PC-3 (cell line): Measurements from ENCODE around the gene GRIN2D.

ENCODE experiments used
- EZH2 ChIP-seq: fragments of 300-600 bp; sonication (generic); IDR thresholded peaks from one replicate; pipeline ENCODE4 v1.6.1; 2017; ENCODE audit warnings: antibody characterized with exemption, mild to moderate bottlenecking, low read length; ENCODE audit not compliant: unreplicated experiment
- EZH2phosphoT487 ChIP-seq: fragments of 300-600 bp; sonication (generic); IDR thresholded peaks from 2 replicates; pipeline ENCODE4 v1.6.1; 2018; ENCODE audit warnings: mild to moderate bottlenecking, antibody characterized with exemption, low read length, borderline replicate concordance
- TF ChIP-seq, protein P1 (sequence below): fragments of 300-600 bp; sonication (generic); conservative IDR thresholded peaks from 2 replicates; pipeline ENCODE4 v1.5.1; 2017; ENCODE audit warnings: antibody characterized with exemption, low read depth, mild to moderate bottlenecking, low read length

GRCh38 chr19:48405850-48406249 lies 12.4 kb downstream of the GRIN2D start:
- TF ChIP-seq, protein P1, sequence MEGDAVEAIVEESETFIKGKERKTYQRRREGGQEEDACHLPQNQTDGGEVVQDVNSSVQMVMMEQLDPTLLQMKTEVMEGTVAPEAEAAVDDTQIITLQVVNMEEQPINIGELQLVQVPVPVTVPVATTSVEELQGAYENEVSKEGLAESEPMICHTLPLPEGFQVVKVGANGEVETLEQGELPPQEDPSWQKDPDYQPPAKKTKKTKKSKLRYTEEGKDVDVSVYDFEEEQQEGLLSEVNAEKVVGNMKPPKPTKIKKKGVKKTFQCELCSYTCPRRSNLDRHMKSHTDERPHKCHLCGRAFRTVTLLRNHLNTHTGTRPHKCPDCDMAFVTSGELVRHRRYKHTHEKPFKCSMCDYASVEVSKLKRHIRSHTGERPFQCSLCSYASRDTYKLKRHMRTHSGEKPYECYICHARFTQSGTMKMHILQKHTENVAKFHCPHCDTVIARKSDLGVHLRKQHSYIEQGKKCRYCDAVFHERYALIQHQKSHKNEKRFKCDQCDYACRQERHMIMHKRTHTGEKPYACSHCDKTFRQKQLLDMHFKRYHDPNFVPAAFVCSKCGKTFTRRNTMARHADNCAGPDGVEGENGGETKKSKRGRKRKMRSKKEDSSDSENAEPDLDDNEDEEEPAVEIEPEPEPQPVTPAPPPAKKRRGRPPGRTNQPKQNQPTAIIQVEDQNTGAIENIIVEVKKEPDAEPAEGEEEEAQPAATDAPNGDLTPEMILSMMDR = no peak
- TF ChIP-seq EZH2 (no peak), EZH2phosphoT487 (no peak)
